Osteoblast (primary cell): Measurements from ENCODE around the gene TAS2R14. TPM values are rescaled to one million over a fixed set of nuclear protein-coding genes. Genes with fewer than 3 reads are reported as not detected.

Source experiments
- DNase-seq: peaks from one replicate; pipeline ENCODE4 v3.0.0; 2011; ENCODE audit warnings: low spot score, mixed read lengths; ENCODE audit not compliant: insufficient read length; ENCODE audit errors: missing footprints
- H2AFZ ChIP-seq: 2 replicates; pipeline ENCODE4 v1.6.0; 2011; ENCODE audit warnings: mild to moderate bottlenecking, low read length
- H3K27ac ChIP-seq: 2 replicates; pipeline ENCODE4 v1.5.1; 2011; ENCODE audit warnings: mild to moderate bottlenecking, low read depth, low read length, moderate library complexity
- H3K27me3 ChIP-seq: 2 replicates; pipeline ENCODE4 v1.6.0; 2012; ENCODE audit warnings: mild to moderate bottlenecking, control low read depth, inconsistent platforms, low read length, moderate library complexity; ENCODE audit not compliant: insufficient read depth
- H3K36me3 ChIP-seq: 2 replicates; pipeline ENCODE4 v1.5.1; 2011; ENCODE audit warnings: mild to moderate bottlenecking, low read length, control low read depth, moderate library complexity; ENCODE audit not compliant: insufficient read depth
- H3K4me1 ChIP-seq: 2 replicates; pipeline ENCODE4 v1.5.1; 2011; ENCODE audit warnings: mild to moderate bottlenecking, low read length, control low read depth, moderate library complexity; ENCODE audit not compliant: insufficient read depth
- H3K4me2 ChIP-seq: 2 replicates; pipeline ENCODE4 v1.6.0; 2011; ENCODE audit warnings: mild to moderate bottlenecking, low read length; ENCODE audit not compliant: insufficient read depth
- H3K4me3 ChIP-seq: fragments of 200-600 bp; sonication (generic); 3 replicates; pipeline ENCODE4 v1.5.1; 2012; ENCODE audit warnings: mild to moderate bottlenecking, low read length, inconsistent platforms; ENCODE audit not compliant: insufficient read depth
- H3K79me2 ChIP-seq: 2 replicates; pipeline ENCODE4 v1.6.0; 2012; ENCODE audit warnings: mild to moderate bottlenecking, low read length, control low read depth, inconsistent platforms; ENCODE audit not compliant: insufficient read depth
- H3K9me3 ChIP-seq: 2 replicates; pipeline ENCODE4 v1.5.1; 2011; ENCODE audit warnings: low read depth, low read length, control low read depth
- H4K20me1 ChIP-seq: 2 replicates; pipeline ENCODE4 v1.6.0; 2012; ENCODE audit warnings: mild to moderate bottlenecking, low read length, control low read depth; ENCODE audit not compliant: insufficient read depth
- CTCF ChIP-seq: IDR thresholded peaks from 2 replicates; pipeline ENCODE4 v1.5.1; 2011; ENCODE audit warnings: mild to moderate bottlenecking, low read depth, low read length, moderate library complexity; ENCODE audit errors: extremely low read depth
- total RNA-seq: library from RNA; depleted of rRNA; stranded (reverse); fragments of >200 nt; gene quantifications from 2 replicates; pipeline ENCODE4 v1.2.3, GENCODE V29; 2012

Gene TAS2R14
- total RNA-seq, 1 donor = 7.2 TPM

DNA sequence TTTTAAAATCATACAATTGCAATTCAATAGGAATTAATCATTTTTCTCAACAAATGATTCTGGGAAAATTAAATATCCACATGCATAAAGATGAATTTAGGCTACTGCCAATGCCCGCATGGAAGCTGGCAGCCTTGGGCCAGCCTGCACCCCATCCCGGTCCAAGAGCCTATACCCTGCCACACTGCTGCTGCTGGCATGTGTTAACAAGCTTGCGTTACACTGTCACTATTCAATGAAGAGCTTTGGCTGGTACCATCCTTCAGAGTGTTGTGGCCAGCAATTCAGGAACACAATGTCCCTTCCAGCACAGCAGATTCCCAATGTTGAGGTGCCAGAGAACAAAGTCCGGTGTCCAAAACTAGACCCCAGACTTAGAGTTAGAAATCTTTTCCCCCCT is 13.6 kb upstream of the TAS2R14 start:
- Histone ChIP-seq H2AFZ (no peak overlapping the region), H3K9me3 (no peaks in the 10 kb centered on the region), H3K79me2 (peaks cover 11% of the 10 kb centered on the region), H4K20me1 (peaks cover 14% of the 10 kb centered on the region), H3K4me3 (no peak overlapping the region), H3K27ac (no peak overlapping the region), H3K36me3 (no peaks in the 10 kb centered on the region), H3K27me3 (no peaks in the 10 kb centered on the region), H3K4me2 (no peak overlapping the region), H3K4me1 (no peaks in the 10 kb centered on the region)
- DNase-seq = no peak
- TF ChIP-seq CTCF = no peak

- Histone ChIP-seq H4K20me1 (no peaks in the 10 kb centered on the region), H3K4me1 (peaks cover 6% of the 10 kb centered on the region), H3K36me3 (no peaks in the 10 kb centered on the region), H3K4me3 (no peak overlapping the region), H3K79me2 (no peaks in the 10 kb centered on the region), H2AFZ (no peak overlapping the region), H3K27ac (no peak overlapping the region), H3K4me2 (no peak overlapping the region), H3K27me3 (no peaks in the 10 kb centered on the region), H3K9me3 (peaks cover 3% of the 10 kb centered on the region)
- DNase-seq = no peak
- no peak for TF ChIP-seq CTCF
Observed at GRCh38 chr12:10943167-10943566, 4.1 kb upstream of the TAS2R14 start.

DNA sequence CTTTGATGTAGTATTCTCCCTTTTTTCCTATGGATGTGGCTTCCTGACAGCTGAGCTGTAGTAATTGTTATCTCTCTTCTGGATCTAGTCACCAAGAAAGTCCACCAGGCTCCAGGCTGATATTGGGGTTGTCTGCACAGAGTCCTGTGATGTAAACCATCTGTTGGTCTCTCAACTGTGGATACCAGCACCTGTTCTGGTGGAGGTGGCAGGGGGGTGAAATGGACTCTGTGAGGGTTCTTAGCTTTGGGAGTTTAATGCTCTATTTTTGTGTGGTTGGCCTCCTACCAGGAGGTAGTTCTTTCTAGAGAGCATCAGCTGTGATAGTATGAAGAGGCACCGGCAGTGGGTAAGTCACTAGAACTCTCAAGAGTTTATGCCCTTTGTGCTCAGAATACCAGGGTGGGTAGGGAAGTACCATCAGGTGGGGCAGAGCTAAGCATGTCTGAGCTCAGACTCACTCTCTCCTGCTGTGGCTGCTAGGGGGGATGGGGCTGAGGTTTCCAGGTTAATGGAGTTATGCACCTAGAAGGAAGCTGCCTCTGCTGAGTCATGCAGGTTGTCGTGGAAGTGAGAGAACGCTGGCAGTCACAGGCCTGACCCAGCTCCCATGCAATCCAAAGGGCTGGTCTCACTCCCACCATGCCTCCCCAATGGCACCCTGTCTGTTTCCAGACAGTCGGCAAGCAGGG is 3.0 kb upstream of the TAS2R14 start:
- no peak for DNase-seq
- TF ChIP-seq CTCF = no peak
- H3K4me3 ChIP-seq = no peak overlapping the region
- H3K4me2 ChIP-seq = no peak overlapping the region
- no peaks in the 10 kb centered on the region for H3K79me2 ChIP-seq
- no peaks in the 10 kb centered on the region for H3K36me3 ChIP-seq
- no peak overlapping the region for H2AFZ ChIP-seq
- no peak overlapping the region for H3K27ac ChIP-seq
- no peaks in the 10 kb centered on the region for H4K20me1 ChIP-seq
- H3K9me3 ChIP-seq = peaks cover 2% of the 10 kb centered on the region
- peaks cover 6% of the 10 kb centered on the region for H3K4me1 ChIP-seq
- no peaks in the 10 kb centered on the region for H3K27me3 ChIP-seq

- H3K9me3 ChIP-seq = no peaks in the 10 kb centered on the region
Observed at GRCh38 chr12:10941369-10941768, 2.3 kb upstream of the TAS2R14 start.

More at GRCh38 chr12:10941369-10941768, 2.3 kb upstream of the TAS2R14 start:
- Histone ChIP-seq H3K4me2 (no peak overlapping the region), H4K20me1 (no peaks in the 10 kb centered on the region), H3K4me3 (no peak overlapping the region), H3K79me2 (no peaks in the 10 kb centered on the region), H3K36me3 (no peaks in the 10 kb centered on the region), H3K27ac (peak overlapping the region; percentile 60), H2AFZ (no peak overlapping the region), H3K4me1 (peaks cover 6% of the 10 kb centered on the region), H3K27me3 (no peaks in the 10 kb centered on the region)
- no peak for TF ChIP-seq CTCF
- DNase-seq = no peak
